GM18868 (cell line): ENCODE results near the gene STK4.

ENCODE experiments used
- ATAC-seq: cut with Tn5 transposase; IDR thresholded peaks from one replicate; pipeline ENCODE4 v1.9.1; 2021; ENCODE audit warnings: mild to moderate bottlenecking, moderate library complexity; ENCODE audit not compliant: unreplicated experiment

The STK4 gene

GRCh38 chr20:45104786-45105185, 138.5 kb downstream of the STK4 start:
- no peak for ATAC-seq

GRCh38 chr20:45105317-45105716, 139.0 kb downstream of the STK4 start:
- ATAC-seq: no peak

- ATAC-seq: no peak
Measured at GRCh38 chr20:45109634-45110033, 143.3 kb downstream of the STK4 start.

GRCh38 chr20:45110301-45110700, 144.0 kb downstream of the STK4 start:
- ATAC-seq: no peak

GRCh38 chr20:45111285-45111684, 145.0 kb downstream of the STK4 start:
- ATAC-seq: no peak

- ATAC-seq: no peak
Measured at GRCh38 chr20:45111799-45112471, 145.6 kb downstream of the STK4 start.

GRCh38 chr20:45112754-45113153, 146.4 kb downstream of the STK4 start:
- no peak for ATAC-seq

GRCh38 chr20:45113865-45114264, 147.6 kb downstream of the STK4 start:
- ATAC-seq: no peak

- no peak for ATAC-seq
Measured at GRCh38 chr20:45114465-45115385, 148.4 kb downstream of the STK4 start, which contains the start of gene WFDC5. Gene WFDC5 (minus strand): TSS chr20:45115174. CDS start chr20:45115083, 91 bp downstream.

- ATAC-seq: no peak
Measured at GRCh38 chr20:45115386-45115774, 149.1 kb downstream of the STK4 start.

- no peak for ATAC-seq
Measured at GRCh38 chr20:45115829-45116228, 149.5 kb downstream of the STK4 start.

- no peak for ATAC-seq
Measured at GRCh38 chr20:45117581-45117980, 151.3 kb downstream of the STK4 start.

- no peak for ATAC-seq
Measured at GRCh38 chr20:45118028-45118427, 151.7 kb downstream of the STK4 start.

GRCh38 chr20:45119556-45120266, 153.4 kb downstream of the STK4 start:
- ATAC-seq: no peak

- no peak for ATAC-seq
Measured at GRCh38 chr20:45121388-45121787, 155.1 kb downstream of the STK4 start.

- ATAC-seq: no peak
Measured at GRCh38 chr20:45124365-45124764, 158.1 kb downstream of the STK4 start, which contains the start of gene WFDC12. Gene WFDC12 (minus strand): TSS chr20:45124465. CDS start chr20:45124447, 18 bp downstream.

- ATAC-seq: no peak
Measured at GRCh38 chr20:45128099-45128498, 161.8 kb downstream of the STK4 start.
